ENCODE results near the gene XPNPEP3.
A peak's percentile ranks its signal among the peaks of the same experiment; 100 is the strongest.
"Not testable (repeated sequence)": the region's sequence is repeated elsewhere in the genome, so short reads cannot be mapped to it uniquely, and the experiment has no call there.

XPNPEP3 gene

GRCh38 chr22:40911772-40912171 is 54.8 kb downstream of the XPNPEP3 start:
- ChIA-PET CTCF (interaction anchor here (8.7 kb wide), 1 partner anchor 12 kb away, joined by 85 read pairs; no protein-coding TSS in a partner anchor), POLR2A (no interaction called here)
- DNase-seq (ENCODE audit: low read depth, low spot score), result no peak
- no peak for TF ChIP-seq CTCF (IDR thresholded peaks at IDR 0.05; ENCODE audit: insufficient read depth, low read length, missing control alignments)
- H3K4me3 ChIP-seq (ENCODE audit: low read depth, low read length), result no peak overlapping the region

GRCh38 chr22:40912987-40913386 is 56.0 kb downstream of the XPNPEP3 start:
- H3K4me3 ChIP-seq (ENCODE audit: low read depth, low read length); DNase-seq (ENCODE audit: low read depth, low spot score); POLR2A ChIA-PET: not testable (repeated sequence)
- CTCF ChIA-PET, result interaction anchor here (8.7 kb wide), 1 partner anchor 10 kb away, joined by 85 read pairs; no protein-coding TSS in a partner anchor

GRCh38 chr22:40919446-40919845 is 62.5 kb downstream of the XPNPEP3 start:
- H3K4me3 ChIP-seq (ENCODE audit: low read depth, low read length), result no peak overlapping the region
- no peak for TF ChIP-seq CTCF (IDR thresholded peaks at IDR 0.05; ENCODE audit: insufficient read depth, low read length, missing control alignments)
- DNase-seq (ENCODE audit: low read depth, low spot score), result no peak
- ChIA-PET CTCF (interaction anchor here (1.1 kb wide), 1 partner anchor 318 kb away, joined by 3 read pairs; no protein-coding TSS in a partner anchor), POLR2A (no interaction called here)

- ChIA-PET CTCF (interaction anchor here (3.4 kb wide), 1 partner anchor 317 kb away, joined by 38 read pairs; no protein-coding TSS in a partner anchor), POLR2A (no interaction called here)
- no peak for TF ChIP-seq CTCF (IDR thresholded peaks at IDR 0.05; ENCODE audit: insufficient read depth, low read length, missing control alignments)
- H3K4me3 ChIP-seq (ENCODE audit: low read depth, low read length), result no peak overlapping the region
- no peak for DNase-seq (ENCODE audit: low read depth, low spot score)
These were observed 63.6 kb downstream of the XPNPEP3 start for GRCh38 chr22:40920526-40920925.

- no peak overlapping the region for H3K4me3 ChIP-seq (ENCODE audit: low read depth, low read length)
- POLR2A ChIA-PET, result interaction anchor here (1.0 to 1.1 kb wide), 2 partner anchors 29 to 315 kb away, joined by 3 to 5 read pairs; partner anchors contain the start of gene RBX1
- CTCF ChIA-PET, result interaction anchor here (0.6 to 4.6 kb wide), 68 partner anchors 11 to 604 kb away, joined by 3 to 85 read pairs (median 5); partner anchors contain the start of genes MCHR1 and RBX1
- DNase-seq (ENCODE audit: low read depth, low spot score), result no peak
- peak; percentile 47 for TF ChIP-seq CTCF (IDR thresholded peaks at IDR 0.05; ENCODE audit: insufficient read depth, low read length, missing control alignments)
These were observed 65.7 kb downstream of the XPNPEP3 start for GRCh38 chr22:40922484-40923303.

- no peak for TF ChIP-seq CTCF (IDR thresholded peaks at IDR 0.05; ENCODE audit: insufficient read depth, low read length, missing control alignments)
- no peak overlapping the region for H3K4me3 ChIP-seq (ENCODE audit: low read depth, low read length)
- POLR2A ChIA-PET, result interaction anchor here (0.6 kb wide), 1 partner anchor 356 kb away, joined by 3 read pairs; no protein-coding TSS in a partner anchor
- CTCF ChIA-PET, result interaction anchor here (1.3 kb wide), 2 partner anchors 12 to 475 kb away, joined by 3 read pairs; no protein-coding TSS in a partner anchor
- DNase-seq (ENCODE audit: low read depth, low spot score), result no peak
These were observed 71.7 kb downstream of the XPNPEP3 start for GRCh38 chr22:40928657-40929056.
